GM21447 (cell line): ENCODE measurements around the gene PITPNM2.

Experiments
- ATAC-seq: cut with Tn5 transposase; IDR thresholded peaks from one replicate; pipeline ENCODE4 v1.9.1; 2021; ENCODE audit not compliant: unreplicated experiment

PITPNM2 gene

GRCh38 chr12:123145211-123145610, 5.7 kb downstream of the PITPNM2 start:
- ATAC-seq, result no peak

- no peak for ATAC-seq
Measured at GRCh38 chr12:123143736-123144461, 7.0 kb downstream of the PITPNM2 start.

GRCh38 chr12:123142921-123143735, 7.8 kb downstream of the PITPNM2 start:
- ATAC-seq, result no peak

GRCh38 chr12:123142518-123142840, 8.4 kb downstream of the PITPNM2 start:
- ATAC-seq, result no peak

GRCh38 chr12:123141615-123142517, 9.0 kb downstream of the PITPNM2 start:
- no peak for ATAC-seq

GRCh38 chr12:123140676-123141614, 9.9 kb downstream of the PITPNM2 start:
- ATAC-seq, result no peak

GRCh38 chr12:123139926-123140675, 10.8 kb downstream of the PITPNM2 start:
- no peak for ATAC-seq

- ATAC-seq, result no peak
Measured at GRCh38 chr12:123135688-123136087, 15.2 kb downstream of the PITPNM2 start.

GRCh38 chr12:123134826-123135225, 16.1 kb downstream of the PITPNM2 start:
- no peak for ATAC-seq

- ATAC-seq, result no peak
Measured at GRCh38 chr12:123134271-123134671, 16.6 kb downstream of the PITPNM2 start.

GRCh38 chr12:123133701-123134100, 17.2 kb downstream of the PITPNM2 start:
- ATAC-seq, result no peak

GRCh38 chr12:123132951-123133619, 17.8 kb downstream of the PITPNM2 start:
- ATAC-seq, result no peak

GRCh38 chr12:123131879-123132402, 18.9 kb downstream of the PITPNM2 start:
- ATAC-seq, result no peak

GRCh38 chr12:123131291-123131832, 19.5 kb downstream of the PITPNM2 start:
- no peak for ATAC-seq

GRCh38 chr12:123129621-123130020, 21.3 kb downstream of the PITPNM2 start:
- ATAC-seq, result no peak

- ATAC-seq, result no peak
Measured at GRCh38 chr12:123127182-123127495, 23.8 kb downstream of the PITPNM2 start.

- no peak for ATAC-seq
Measured at GRCh38 chr12:123126294-123127181, 24.4 kb downstream of the PITPNM2 start.

GRCh38 chr12:123122626-123123025, 28.3 kb downstream of the PITPNM2 start:
- ATAC-seq, result no peak
